ENCODE data around the gene UFSP1.

The UFSP1 gene

DNA sequence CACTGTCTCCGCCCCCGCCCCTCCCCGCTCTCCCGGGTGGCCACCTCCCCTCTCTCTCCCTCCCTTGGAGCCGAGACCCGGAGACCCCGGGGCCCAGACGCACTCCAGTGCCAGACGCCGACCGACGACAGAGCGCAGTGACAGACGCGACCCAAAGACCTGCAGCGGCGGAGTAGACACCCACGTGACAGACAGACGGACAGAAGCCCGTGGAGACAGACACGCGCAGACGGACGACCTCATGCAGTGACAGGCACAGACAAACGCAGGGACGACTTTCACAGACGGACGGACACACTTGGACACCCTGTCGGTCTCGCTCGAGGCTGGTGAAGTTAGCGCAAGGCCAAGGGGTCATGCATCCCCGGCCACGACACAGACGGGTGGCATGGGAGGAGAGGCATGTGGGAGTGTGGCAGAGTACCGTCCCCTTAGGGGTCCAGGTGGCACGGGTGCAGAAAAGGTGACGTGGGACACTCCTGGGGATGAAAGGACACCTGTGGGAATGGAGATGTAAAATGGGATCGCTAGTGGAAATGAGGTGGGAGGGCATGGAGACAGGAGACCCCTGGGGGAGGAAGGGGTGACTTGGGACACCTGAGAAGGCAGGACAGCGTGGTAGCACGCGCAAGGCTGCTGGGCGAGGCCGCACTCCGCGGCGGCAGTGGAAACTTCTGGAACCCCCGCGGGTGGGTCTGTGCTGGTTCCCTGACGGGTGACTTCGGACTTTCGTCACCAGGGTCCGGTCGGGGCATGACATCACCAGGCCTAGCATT, 6.6 kb upstream of the UFSP1 start:
- DNase-seq (ENCODE audit: low spot score): peak; percentile 86

DNA sequence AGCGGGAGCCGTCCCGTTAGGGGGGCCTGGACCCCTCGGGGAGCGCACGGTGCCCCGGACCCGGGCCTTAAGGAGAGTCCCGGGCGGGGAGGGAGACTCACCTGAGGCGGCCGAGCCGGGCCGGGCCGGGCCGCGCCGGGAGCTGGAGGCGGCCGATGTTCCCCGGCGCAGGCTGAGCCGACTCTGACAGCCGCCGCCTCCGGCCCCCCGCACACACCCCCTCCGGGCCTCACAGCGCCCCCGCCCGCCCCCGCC, 6.1 kb upstream of the UFSP1 start, which contains the start of gene ACHE:
TSS of gene ACHE (minus strand) at position 188 of the 255 bp plus-strand sequence. CDS start 1,656 bp downstream, outside the sequence.
- no peak for DNase-seq (ENCODE audit: low spot score)

- peak; percentile 79 for DNase-seq (ENCODE audit: low spot score)
These were observed 5.6 kb upstream of the UFSP1 start for GRCh38 chr7:100894860-100895700.

GRCh38 chr7:100893910-100894721, 4.6 kb upstream of the UFSP1 start:
- no peak for DNase-seq (ENCODE audit: low spot score)

DNA sequence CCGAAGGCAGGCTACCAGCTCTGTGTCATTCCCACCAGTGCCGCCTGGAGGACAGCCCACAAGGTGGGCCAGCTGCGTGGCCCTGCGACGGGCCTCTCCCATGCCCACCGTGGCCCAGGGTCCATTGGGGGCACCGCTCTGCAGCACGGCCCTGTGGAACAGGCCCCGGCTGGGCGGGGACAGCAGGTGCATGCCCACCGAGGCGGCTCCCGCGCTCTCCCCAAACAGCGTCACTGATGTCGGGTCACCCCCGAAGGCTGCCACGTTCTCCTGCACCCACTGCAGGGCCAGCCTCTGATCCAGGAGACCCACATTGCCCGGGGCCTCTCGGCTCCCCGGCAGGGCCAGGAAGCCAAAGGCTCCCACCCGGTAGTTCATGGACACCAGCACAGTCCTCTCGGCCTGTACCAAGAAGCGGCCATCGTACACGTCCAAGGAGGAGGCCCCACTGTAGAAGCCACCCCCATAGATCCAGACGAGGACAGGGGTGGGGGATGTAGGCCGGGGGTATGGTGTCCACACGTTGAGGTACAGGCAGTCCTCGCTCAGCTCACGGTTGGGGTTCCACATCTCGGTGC, 3.9 kb upstream of the UFSP1 start:
- DNase-seq (ENCODE audit: low spot score): no peak

DNA sequence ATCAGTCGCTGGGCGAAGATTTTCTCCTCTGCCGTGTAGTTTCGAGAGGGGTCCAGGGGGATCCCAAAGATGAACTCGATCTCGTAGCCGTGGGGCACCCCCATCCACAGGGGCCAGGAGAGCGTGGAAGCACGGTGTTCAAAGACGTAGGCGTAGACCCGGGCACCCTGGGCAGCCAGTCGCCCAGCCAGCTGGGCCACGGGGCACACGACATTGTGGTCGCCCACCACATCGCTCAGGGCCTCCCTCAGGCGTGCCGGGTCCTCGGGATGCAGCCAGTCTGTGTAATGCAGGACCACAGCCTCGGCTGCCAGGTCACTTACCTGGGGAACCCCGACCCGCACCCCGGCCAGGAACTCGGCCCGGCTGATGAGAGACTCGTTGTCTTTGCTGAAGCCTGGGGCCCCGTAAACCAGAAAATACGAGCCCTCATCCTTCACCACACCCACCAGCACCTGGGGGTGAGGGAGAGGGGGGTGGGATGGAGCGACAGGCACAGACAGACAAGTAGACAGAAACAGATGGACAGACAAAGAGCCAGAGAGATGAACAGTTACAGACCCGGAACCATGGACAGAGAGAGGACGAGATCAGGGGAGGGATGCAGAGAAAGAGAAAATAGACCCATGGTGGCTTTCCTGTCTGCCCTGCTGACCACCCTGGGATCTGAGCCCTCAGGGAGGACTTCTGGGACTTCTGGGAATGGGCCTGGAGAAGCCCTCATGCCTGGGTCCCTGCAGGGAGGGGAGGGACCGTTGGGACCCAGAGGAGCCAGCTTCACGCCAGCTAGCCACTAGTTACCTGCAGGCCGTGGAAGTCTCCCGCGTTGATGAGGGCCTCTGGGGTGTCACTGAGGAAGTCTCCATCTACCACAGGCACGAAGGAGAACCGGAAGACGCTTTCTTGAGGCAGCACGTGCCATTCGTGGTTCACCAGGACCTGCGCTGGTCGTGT, 3.1 kb upstream of the UFSP1 start:
- DNase-seq (ENCODE audit: low spot score): no peak

DNA sequence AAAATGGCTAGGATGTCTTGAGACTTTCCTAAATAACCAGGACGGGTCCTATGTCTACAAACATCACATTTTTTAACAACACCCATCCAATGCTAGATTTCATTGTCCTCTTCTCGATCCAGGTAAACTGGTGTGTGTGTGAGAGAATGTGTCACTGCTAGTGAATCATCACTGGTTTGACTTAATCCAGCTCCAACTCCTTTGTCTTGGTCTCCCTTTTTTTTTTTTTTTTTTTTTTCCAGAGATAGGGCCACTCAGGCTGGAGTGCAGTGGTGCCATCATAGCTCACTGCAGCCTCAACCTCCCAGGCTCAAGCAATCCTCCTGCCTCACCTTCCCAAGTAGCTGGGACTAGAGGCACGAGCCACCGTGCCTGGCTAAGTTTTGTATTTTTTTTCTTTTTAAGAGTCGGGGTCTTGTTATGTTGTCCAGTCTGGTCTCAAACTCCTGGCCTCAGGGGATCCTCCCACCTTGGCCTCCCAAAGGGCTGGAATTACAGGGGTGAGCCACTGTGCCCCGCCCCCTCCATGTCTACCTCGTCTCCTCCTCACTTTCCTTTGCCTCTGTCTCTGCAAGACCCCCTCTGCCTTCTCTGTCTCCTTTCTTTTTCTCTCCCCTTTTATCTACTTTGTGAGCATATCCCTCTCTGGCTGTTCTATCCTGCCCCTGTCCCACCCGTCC, 2.2 kb upstream of the UFSP1 start:
- no peak for DNase-seq (ENCODE audit: low spot score)

- DNase-seq (ENCODE audit: low spot score): no peak
These were observed 1.4 kb upstream of the UFSP1 start for GRCh38 chr7:100890653-100891567.

DNA sequence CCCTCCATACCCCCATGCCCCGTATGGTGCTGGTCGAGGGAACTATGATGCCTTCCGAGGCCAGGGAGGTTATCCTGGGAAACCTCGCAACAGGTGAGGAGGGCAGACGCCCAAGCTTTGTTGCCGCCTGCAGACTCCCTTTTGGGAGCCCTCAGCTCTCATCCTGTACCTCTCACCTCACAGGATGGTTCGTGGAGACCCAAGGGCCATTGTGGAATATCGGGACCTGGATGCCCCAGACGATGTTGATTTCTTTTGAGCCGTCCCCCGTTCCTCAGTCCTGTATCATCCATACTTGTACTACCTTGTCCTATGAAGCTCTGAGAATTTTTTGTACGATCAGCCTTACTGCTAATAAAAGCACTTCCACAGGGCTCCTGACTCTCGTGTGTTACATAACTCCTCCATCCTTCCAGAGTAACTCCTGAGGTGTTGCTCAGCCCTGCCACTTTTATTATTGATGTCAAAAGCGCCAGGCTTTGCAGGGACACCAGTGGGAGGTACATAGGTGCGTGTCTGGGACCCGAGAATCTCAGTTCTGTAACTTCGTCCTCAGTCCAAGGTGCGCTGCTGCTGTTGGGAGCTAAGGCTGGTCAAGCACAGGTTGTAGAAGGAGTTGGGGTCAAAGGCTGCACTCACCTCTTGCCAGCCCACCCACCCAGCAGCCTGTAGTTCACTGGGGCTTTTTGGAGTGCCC, 1.1 kb downstream of the UFSP1 start:
- no peak for DNase-seq (ENCODE audit: low spot score)

GRCh38 chr7:100887516-100888290, 1.8 kb downstream of the UFSP1 start:
- peak; percentile 10 for DNase-seq (ENCODE audit: low spot score)

DNA sequence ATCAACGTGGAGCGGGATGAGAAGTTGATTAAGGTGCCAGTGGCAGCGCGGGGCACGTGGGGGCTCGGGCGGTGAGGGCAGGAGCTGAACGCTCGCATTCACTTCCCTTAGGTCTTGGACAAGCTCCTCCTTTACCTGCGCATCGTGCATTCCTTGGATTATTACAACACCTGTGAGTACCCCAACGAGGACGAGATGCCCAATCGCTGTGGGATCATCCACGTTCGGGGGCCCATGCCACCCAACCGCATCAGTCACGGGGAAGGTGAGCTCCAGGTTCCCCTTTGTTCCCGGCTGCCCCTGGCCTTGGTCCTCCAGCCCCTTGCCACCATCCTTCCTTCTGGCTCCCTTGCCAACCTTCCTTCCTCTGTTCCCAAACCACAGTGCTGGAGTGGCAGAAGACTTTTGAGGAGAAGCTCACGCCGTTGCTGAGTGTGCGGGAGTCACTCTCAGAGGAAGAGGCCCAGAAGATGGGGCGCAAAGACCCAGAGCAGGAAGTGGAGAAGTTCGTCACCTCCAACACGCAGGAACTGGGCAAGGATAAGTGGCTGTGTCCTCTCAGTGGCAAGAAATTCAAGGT, 2.5 kb downstream of the UFSP1 start:
- peak; percentile 8 for DNase-seq (ENCODE audit: low spot score)

- peak; percentile 8 for DNase-seq (ENCODE audit: low spot score)
These were observed 3.2 kb downstream of the UFSP1 start for GRCh38 chr7:100886142-100886935.

DNA sequence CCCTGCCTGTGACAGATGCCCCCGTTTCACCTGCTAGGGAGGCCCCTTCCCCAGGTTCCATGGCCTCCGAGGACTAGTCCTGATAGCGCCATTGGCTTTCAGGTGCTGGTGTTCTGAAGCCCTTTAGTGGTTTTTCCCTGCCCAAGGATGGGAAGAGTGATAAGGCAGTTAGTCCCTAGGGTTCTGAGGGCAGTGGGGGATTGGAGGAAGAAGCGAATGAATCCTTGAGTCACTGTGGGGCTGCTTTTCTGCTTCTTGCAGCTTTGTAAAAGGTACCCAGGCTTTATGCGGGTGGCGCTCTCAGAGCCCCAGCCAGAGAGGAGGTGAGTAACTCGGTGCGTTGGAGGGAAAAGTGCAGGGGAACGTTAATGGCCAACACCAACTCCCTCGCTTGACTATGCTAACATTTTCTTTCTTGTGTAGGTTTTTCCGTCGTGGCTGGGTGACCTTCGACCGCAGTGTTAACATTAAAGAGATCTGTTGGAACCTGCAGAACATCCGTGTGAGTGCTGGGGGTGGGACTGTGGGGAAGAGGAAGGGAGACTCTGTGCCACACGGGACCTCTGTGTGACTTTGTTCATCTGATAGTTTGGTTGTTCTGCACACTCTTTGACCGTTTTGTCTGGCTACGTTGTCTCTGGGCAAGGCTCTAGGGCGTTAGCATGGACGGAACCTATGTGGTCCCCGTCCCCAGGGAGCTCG, 3.9 kb downstream of the UFSP1 start:
- no peak for DNase-seq (ENCODE audit: low spot score)

- DNase-seq (ENCODE audit: low spot score): no peak
These were observed 4.6 kb downstream of the UFSP1 start for GRCh38 chr7:100884736-100885439.

- DNase-seq (ENCODE audit: low spot score): no peak
These were observed 6.6 kb downstream of the UFSP1 start for GRCh38 chr7:100882785-100883526.
